ENCODE results near the gene APOH.

Gene APOH

GRCh38 chr17:66222798-66223350 is 6.3 kb downstream of the APOH start:
- DNase-seq (ENCODE audit: low read depth) = no peak
- no peak for TF ChIP-seq CTCF (conservative IDR thresholded peaks at IDR 0.05; ENCODE audit: low read depth, low read length)
- H3K4me3 ChIP-seq (ENCODE audit: low read length) = no peak overlapping the region

GRCh38 chr17:66221755-66222530 is 7.3 kb downstream of the APOH start:
- H3K4me3 ChIP-seq (ENCODE audit: low read length) = no peak overlapping the region
- no peak for DNase-seq (ENCODE audit: low read depth)
- no peak for TF ChIP-seq CTCF (conservative IDR thresholded peaks at IDR 0.05; ENCODE audit: low read depth, low read length)

GRCh38 chr17:66221343-66221742 is 7.9 kb downstream of the APOH start:
- TF ChIP-seq CTCF (conservative IDR thresholded peaks at IDR 0.05; ENCODE audit: low read depth, low read length) = no peak
- H3K4me3 ChIP-seq (ENCODE audit: low read length) = no peak overlapping the region
- no peak for DNase-seq (ENCODE audit: low read depth)

GRCh38 chr17:66220079-66220835 is 9.0 kb downstream of the APOH start:
- no peak overlapping the region for H3K4me3 ChIP-seq (ENCODE audit: low read length)
- DNase-seq (ENCODE audit: low read depth) = no peak
- no peak for TF ChIP-seq CTCF (conservative IDR thresholded peaks at IDR 0.05; ENCODE audit: low read depth, low read length)

- H3K4me3 ChIP-seq (ENCODE audit: low read length) = no peak overlapping the region
- no peak for DNase-seq (ENCODE audit: low read depth)
- TF ChIP-seq CTCF (conservative IDR thresholded peaks at IDR 0.05; ENCODE audit: low read depth, low read length) = no peak
Measured at GRCh38 chr17:66215529-66215911, 13.7 kb downstream of the APOH start.

GRCh38 chr17:66214884-66215528 is 14.2 kb downstream of the APOH start:
- no peak for DNase-seq (ENCODE audit: low read depth)
- no peak for TF ChIP-seq CTCF (conservative IDR thresholded peaks at IDR 0.05; ENCODE audit: low read depth, low read length)
- no peak overlapping the region for H3K4me3 ChIP-seq (ENCODE audit: low read length)

All from retinal pigment epithelial cell (primary cell).